HG03571 (cell line): ENCODE data around the gene CA11.

Experiments
- ATAC-seq: cut with Tn5 transposase; IDR thresholded peaks from one replicate; pipeline ENCODE4 v1.9.1; 2021; ENCODE audit not compliant: unreplicated experiment

CA11 gene

GRCh38 chr19:48588670-48589401 lies 57.2 kb downstream of the CA11 start:
- ATAC-seq: no peak
